Astrocyte of the cerebellum (primary cell): ENCODE data around the gene LMF2.

Experiments
- DNase-seq: peaks from one replicate; pipeline ENCODE4 v3.0.0-alpha.2; 2011; ENCODE audit warnings: low read depth
- H3K4me3 ChIP-seq: 2 replicates; pipeline ENCODE4 v1.5.1; 2011; ENCODE audit warnings: mild to moderate bottlenecking, low read depth, low read length, moderate library complexity
- in situ Hi-C: cut with HindIII; loops from 2 replicates; pipeline ENCODE4 v1.10.0; 2017; ENCODE audit warnings: low sequenced_read_pairs
- TF ChIP-seq, protein P1 (sequence below): IDR thresholded peaks from 2 replicates; pipeline ENCODE4 v1.5.1; 2012; ENCODE audit warnings: low read length, low read depth, moderate library complexity, mild to moderate bottlenecking; ENCODE audit errors: missing control alignments

Gene LMF2

DNA sequence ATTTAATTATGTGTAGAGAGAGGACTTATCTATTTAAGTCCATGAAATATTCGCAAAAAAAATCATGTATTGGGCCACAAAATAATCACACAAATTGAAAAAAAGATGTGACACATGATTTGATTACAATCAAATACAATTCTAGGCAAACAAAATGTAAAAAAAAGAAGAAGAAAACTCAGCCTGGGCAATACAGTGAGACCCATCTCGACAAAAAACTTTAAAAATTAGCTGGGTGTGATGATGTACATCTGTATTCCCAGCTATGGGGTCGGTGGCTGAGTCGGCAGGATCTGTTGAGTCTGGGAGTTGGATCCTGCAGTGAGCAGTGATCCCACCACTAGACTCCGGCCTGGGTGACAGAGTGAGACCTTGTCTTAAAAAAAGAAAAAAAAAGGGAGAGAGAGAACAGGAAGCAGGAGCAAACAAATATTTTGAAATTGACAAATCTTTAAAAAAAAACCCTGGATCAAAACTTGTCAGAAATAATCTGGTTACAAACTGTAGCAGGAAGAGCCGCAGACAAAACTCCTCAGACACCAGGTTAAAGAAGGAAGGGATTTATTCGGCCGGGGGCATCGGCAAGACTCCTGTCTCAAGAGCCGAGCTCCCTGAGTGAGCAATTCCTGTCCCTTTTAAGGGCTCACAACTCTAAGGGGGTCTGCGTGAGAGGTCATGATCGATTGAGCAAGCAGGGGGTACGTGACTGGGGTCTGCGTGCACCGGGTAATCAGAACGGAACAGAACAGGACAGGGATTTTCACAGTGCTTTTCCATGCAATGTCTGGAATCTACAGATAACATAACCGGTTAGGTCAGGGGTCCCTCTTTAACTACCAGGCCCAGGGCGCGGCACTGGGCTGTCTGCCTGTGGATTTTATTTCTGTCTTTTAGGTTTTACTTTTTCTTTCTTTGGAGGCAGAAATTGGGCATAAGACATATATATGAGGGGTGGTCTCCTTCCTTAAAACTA is 25.6 kb upstream of the LMF2 start:
- DNase-seq, result no peak
- TF ChIP-seq, protein P1, sequence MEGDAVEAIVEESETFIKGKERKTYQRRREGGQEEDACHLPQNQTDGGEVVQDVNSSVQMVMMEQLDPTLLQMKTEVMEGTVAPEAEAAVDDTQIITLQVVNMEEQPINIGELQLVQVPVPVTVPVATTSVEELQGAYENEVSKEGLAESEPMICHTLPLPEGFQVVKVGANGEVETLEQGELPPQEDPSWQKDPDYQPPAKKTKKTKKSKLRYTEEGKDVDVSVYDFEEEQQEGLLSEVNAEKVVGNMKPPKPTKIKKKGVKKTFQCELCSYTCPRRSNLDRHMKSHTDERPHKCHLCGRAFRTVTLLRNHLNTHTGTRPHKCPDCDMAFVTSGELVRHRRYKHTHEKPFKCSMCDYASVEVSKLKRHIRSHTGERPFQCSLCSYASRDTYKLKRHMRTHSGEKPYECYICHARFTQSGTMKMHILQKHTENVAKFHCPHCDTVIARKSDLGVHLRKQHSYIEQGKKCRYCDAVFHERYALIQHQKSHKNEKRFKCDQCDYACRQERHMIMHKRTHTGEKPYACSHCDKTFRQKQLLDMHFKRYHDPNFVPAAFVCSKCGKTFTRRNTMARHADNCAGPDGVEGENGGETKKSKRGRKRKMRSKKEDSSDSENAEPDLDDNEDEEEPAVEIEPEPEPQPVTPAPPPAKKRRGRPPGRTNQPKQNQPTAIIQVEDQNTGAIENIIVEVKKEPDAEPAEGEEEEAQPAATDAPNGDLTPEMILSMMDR, result no peak
- no peak overlapping the region for H3K4me3 ChIP-seq
- in situ Hi-C loops, result no loop called here

DNA sequence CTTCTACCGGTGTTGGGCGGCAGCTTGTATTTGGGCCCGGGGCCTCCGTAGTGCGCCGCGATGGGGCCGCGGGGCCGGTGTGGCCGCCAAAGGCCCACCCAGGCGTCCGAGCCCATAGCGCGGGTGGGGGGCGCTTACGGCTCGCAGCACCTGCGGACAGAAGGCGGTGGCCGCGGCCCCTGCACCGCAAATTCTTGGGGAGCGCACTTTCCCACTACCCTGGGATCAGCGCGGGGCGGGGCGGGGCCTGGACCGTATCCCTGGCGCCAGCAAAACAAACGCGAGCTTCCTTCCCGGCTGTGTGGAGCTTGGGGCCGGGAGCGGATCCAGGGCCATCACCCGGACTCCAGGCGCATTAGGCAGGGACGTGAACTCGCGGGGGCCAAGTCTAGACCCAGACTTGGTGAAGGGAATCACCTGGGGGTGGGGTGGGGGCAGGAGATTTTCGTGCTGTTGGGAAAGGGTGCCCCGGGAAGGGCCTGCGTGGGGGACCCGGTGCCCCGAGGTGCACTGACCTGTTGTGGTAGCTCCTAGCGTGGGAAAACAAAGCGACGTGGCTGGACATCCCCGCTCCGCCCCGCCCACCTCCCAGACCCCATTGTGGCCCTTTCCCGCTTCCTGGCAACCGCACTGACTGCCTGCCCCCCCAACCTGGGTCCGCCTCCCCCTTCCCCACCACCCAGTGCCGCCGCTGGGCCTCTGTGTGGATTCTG is 24.6 kb upstream of the LMF2 start:
- in situ Hi-C loops, result no loop called here
- TF ChIP-seq, protein P1, result no peak
- no peak for DNase-seq
- H3K4me3 ChIP-seq, result peak overlapping the region; percentile 31

DNA sequence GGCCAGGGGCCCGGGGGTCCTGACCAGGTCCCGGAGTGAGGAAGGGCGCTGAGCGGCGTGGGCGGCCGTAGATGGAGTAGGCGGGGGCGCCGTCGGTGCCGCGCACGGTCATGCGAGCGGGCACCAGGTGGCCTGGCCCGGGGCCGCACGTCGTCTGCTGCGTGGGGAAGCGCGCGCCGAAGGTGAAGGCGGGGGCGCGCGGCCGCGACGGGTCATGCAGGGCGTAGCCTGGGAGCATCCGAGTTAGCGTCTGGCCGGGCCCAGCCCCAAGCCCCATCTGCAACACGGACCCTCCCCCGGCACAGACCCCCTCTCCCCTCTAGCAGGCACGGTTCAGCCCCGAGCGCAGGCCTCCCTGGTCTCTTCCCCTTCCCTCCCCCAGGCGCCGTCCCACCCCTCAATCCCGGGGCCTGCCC is 24.1 kb upstream of the LMF2 start:
- peak overlapping the region; percentile 31 for H3K4me3 ChIP-seq
- DNase-seq, result no peak
- in situ Hi-C loops, result no loop called here
- TF ChIP-seq, protein P1, result no peak

DNA sequence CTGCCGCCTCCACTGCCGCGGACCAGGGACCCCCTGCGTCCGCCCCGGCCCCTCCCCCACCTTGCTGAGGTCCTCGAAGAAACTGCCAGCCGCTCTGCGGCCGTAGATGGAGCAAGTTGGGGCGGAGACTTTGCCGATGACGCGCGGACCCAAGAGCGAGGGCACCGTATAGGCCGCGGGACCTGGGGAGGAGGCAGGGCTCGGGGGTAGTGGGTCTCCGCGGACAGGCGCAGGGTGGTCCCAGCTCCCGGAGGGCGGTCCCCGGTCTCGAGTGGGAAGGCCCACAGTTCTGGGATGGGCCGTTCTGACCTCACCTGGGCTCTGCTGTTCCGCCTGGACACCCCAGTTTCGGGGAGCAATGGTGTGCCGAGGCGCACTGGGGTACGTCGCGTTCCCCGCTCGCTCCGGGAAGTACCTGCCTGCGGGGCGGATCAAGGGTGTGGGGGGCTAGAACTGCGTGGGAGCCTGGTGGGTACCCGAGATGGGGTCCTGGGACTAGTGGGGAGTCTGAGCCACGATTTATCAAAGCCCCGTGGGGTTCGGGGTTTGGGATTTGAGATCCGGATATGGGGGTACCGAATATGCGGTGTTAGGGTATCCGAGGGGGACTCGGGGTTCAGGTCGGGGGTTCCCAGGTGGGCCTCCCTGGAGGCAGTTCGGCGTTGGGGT is 23.5 kb upstream of the LMF2 start:
- in situ Hi-C loops, result no loop called here
- DNase-seq, result no peak
- TF ChIP-seq, protein P1, result no peak
- H3K4me3 ChIP-seq, result peak overlapping the region; percentile 31

DNA sequence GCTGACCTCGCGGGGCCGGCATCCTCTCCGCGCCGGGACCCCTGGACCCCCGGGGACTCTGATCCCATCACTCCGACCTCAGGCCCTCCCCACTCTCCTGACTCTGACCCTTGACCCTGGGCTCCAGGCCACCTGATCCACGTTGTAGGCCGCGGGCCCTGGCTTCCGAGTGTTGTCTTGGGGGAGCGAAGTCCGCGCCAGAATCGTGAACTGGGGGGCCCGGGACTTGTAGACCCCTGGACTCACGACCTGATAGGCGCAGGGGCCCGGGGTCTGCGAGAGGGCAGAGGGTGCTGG is 23.0 kb upstream of the LMF2 start:
- TF ChIP-seq, protein P1, result no peak
- peak overlapping the region; percentile 20 for H3K4me3 ChIP-seq
- in situ Hi-C loops, result no loop called here
- DNase-seq, result no peak

DNA sequence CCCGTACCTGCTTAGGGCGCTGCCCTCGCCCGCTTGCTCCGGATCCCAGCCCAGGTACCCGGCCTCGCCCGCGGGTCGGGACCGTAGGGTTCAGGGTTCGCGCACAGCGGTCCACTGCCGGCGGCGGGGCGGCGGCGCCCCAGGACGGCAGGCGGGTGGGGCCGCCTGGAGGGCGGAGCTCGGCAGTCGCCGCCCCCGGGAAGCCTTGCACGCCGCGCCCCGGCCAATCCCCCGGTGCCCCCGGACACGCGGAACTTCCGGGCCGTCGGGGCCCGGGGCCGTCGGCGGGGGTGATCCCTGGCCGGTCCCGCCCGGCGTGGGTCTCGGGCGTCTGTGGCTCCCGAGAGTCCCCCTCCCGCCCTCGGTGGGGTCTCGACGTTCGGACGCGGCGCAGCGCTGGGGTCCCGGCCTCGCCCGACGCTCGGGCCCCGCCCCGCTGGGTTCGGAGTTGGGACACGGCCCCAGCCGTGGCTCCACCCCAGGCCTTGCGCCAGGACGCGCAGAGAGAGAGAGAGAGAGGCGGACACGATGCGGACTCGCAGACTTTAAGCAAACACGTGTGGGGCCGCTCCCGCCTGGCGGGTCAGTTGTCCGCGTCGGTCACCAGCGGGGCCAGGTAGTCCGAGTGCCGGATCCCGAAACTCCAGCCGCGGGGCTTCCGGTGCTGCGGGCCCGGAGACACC is 22.5 kb upstream of the LMF2 start, which contains the start of gene TYMP:
TSS of gene TYMP (minus strand) at position 116 of the 683 bp plus-strand sequence. CDS start 303 bp downstream, outside the sequence.
- in situ Hi-C loops, result no loop called here
- DNase-seq, result no peak
- TF ChIP-seq, protein P1, result no peak
- H3K4me3 ChIP-seq, result peak within 1 kb of the TSS; percentile 20
